ENCODE results near the gene IQCE.

- TF ChIP-seq, protein P1, sequence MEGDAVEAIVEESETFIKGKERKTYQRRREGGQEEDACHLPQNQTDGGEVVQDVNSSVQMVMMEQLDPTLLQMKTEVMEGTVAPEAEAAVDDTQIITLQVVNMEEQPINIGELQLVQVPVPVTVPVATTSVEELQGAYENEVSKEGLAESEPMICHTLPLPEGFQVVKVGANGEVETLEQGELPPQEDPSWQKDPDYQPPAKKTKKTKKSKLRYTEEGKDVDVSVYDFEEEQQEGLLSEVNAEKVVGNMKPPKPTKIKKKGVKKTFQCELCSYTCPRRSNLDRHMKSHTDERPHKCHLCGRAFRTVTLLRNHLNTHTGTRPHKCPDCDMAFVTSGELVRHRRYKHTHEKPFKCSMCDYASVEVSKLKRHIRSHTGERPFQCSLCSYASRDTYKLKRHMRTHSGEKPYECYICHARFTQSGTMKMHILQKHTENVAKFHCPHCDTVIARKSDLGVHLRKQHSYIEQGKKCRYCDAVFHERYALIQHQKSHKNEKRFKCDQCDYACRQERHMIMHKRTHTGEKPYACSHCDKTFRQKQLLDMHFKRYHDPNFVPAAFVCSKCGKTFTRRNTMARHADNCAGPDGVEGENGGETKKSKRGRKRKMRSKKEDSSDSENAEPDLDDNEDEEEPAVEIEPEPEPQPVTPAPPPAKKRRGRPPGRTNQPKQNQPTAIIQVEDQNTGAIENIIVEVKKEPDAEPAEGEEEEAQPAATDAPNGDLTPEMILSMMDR (IDR thresholded peaks at IDR 0.05) = no peak
- TF ChIP-seq POLR2A (IDR thresholded peaks at IDR 0.05) = no peak
Measured at GRCh38 chr7:2540133-2540532, 18.6 kb upstream of the IQCE start.

Measured in gastroesophageal sphincter (tissue), 3 donors.